ENCODE data around the gene RASD1. TPM values are rescaled to one million over a fixed set of nuclear protein-coding genes. Genes with fewer than 3 reads are reported as not detected.

RASD1 gene
- total and polyA plus RNA-seq, 7 experiments from 2014 or later: 0.35 to 2.5 (median 1.0) TPM; not detected in 2

- DNase-seq: no peak
- Mint-ChIP-seq H3K36me3 (peaks cover 3 to 12% (median 7%) of the 10 kb centered on the region in 5 donors), H3K27ac (no peak overlapping the region), H3K4me1 (peaks cover 12 to 23% (median 14%) of the 10 kb centered on the region in 7 donors), H3K4me3 (peak overlapping the region in 2 of 10 donors; percentile 33 to 45), H3K9me3 (peaks cover 0 to 1% (median 0%) of the 10 kb centered on the region in 11 donors), H3K27me3 (peaks cover 4 to 24% (median 6%) of the 10 kb centered on the region in 5 donors)
- intact Hi-C loops (cut with micrococcal nuclease): loop anchor here in 1 of 2 donors (10.0 kb wide), 1 partner anchor 71 kb away; no protein-coding TSS in a partner anchor
- Histone ChIP-seq H3K9me3 (ENCODE audit: control insufficient read depth in 2 of 3, low read length in 3 of 3) (no peaks in the 10 kb centered on the region), H3K27me3 (ENCODE audit: control insufficient read depth in 2 of 2, insufficient read depth in 2 of 2, low read length in 2 of 2) (no peaks in the 10 kb centered on the region), H3K4me3 (ENCODE audit: low read length) (no peak overlapping the region), H3K4me1 (ENCODE audit: control insufficient read depth in 2 of 2, insufficient read depth in 2 of 2, low read length in 2 of 2) (peaks cover 3 to 11% of the 10 kb centered on the region in 2 donors), H3K27ac (ENCODE audit: low read depth, low read length) (no peak overlapping the region), H3K36me3 (ENCODE audit: control insufficient read depth in 2 of 3, insufficient read depth in 3 of 3, low read length in 3 of 3) (peaks cover 0 to 18% (median 0%) of the 10 kb centered on the region in 3 experiments)
- ChIA-PET POLR2A (no interaction called here), CTCF (no interaction called here)
- no peak for ATAC-seq
These were observed 2.8 kb downstream of the RASD1 start for GRCh38 chr17:17493249-17493985.

- ChIA-PET POLR2A (no interaction called here), CTCF (no interaction called here)
- peak overlapping the region in 1 of 9 donors; percentile 16 for H3K27ac Mint-ChIP-seq
- H3K36me3 Mint-ChIP-seq: peaks cover 7 to 19% (median 9%) of the 10 kb centered on the region in 5 donors
- H3K27me3 Mint-ChIP-seq: peaks cover 4 to 24% (median 6%) of the 10 kb centered on the region in 5 donors
- ATAC-seq: no peak
- H3K9me3 Mint-ChIP-seq: peaks cover 0 to 1% (median 0%) of the 10 kb centered on the region in 11 donors
- H3K27ac ChIP-seq (ENCODE audit: low read depth, low read length): no peak overlapping the region
- H3K9me3 ChIP-seq (ENCODE audit: control insufficient read depth in 2 of 3, low read length in 3 of 3): no peaks in the 10 kb centered on the region
- H3K36me3 ChIP-seq (ENCODE audit: control insufficient read depth in 2 of 3, insufficient read depth in 3 of 3, low read length in 3 of 3): peaks cover 0 to 26% (median 0%) of the 10 kb centered on the region in 3 experiments
- no peak for DNase-seq
- no peak overlapping the region for H3K4me3 Mint-ChIP-seq
- peaks cover 13 to 23% (median 16%) of the 10 kb centered on the region in 7 donors for H3K4me1 Mint-ChIP-seq
- no peaks in the 10 kb centered on the region for H3K27me3 ChIP-seq (ENCODE audit: control insufficient read depth in 2 of 2, insufficient read depth in 2 of 2, low read length in 2 of 2)
- H3K4me3 ChIP-seq (ENCODE audit: low read length): no peak overlapping the region
- intact Hi-C loops (cut with micrococcal nuclease): loop anchor here in 1 of 2 donors (10.0 kb wide), 1 partner anchor 72 kb away; no protein-coding TSS in a partner anchor
- H3K4me1 ChIP-seq (ENCODE audit: control insufficient read depth in 2 of 2, insufficient read depth in 2 of 2, low read length in 2 of 2): peaks cover 3 to 11% of the 10 kb centered on the region in 2 donors
These were observed 3.6 kb downstream of the RASD1 start for GRCh38 chr17:17492571-17492970.

- Histone ChIP-seq H3K9me3 (ENCODE audit: control insufficient read depth in 2 of 3, low read length in 3 of 3) (no peaks in the 10 kb centered on the region), H3K4me3 (ENCODE audit: low read length) (no peak overlapping the region), H3K27me3 (ENCODE audit: control insufficient read depth in 2 of 2, insufficient read depth in 2 of 2, low read length in 2 of 2) (no peaks in the 10 kb centered on the region), H3K27ac (ENCODE audit: low read depth, low read length) (no peak overlapping the region), H3K36me3 (ENCODE audit: control insufficient read depth in 2 of 3, insufficient read depth in 3 of 3, low read length in 3 of 3) (peaks cover 0 to 29% (median 0%) of the 10 kb centered on the region in 3 experiments), H3K4me1 (ENCODE audit: control insufficient read depth in 2 of 2, insufficient read depth in 2 of 2, low read length in 2 of 2) (peaks cover 0 to 8% of the 10 kb centered on the region in 2 donors)
- peaks cover 9 to 24% (median 13%) of the 10 kb centered on the region in 5 donors for H3K36me3 Mint-ChIP-seq
- H3K9me3 Mint-ChIP-seq: peaks cover 0 to 1% (median 0%) of the 10 kb centered on the region in 11 donors
- ATAC-seq (no peak), DNase-seq (no peak)
- ChIA-PET POLR2A (no interaction called here), CTCF (no interaction called here)
- no peak overlapping the region for H3K27ac Mint-ChIP-seq
- intact Hi-C loops (cut with micrococcal nuclease): loop anchor here in 1 of 2 donors (10.0 kb wide), 1 partner anchor 73 kb away; no protein-coding TSS in a partner anchor
- H3K4me3 Mint-ChIP-seq: no peak overlapping the region
- peaks cover 14 to 28% (median 18%) of the 10 kb centered on the region in 7 donors for H3K4me1 Mint-ChIP-seq
- H3K27me3 Mint-ChIP-seq: peaks cover 4 to 22% (median 6%) of the 10 kb centered on the region in 5 donors
These were observed 4.1 kb downstream of the RASD1 start for GRCh38 chr17:17492085-17492484.

- POLR2A ChIA-PET: no interaction called here
These were observed 4.6 kb downstream of the RASD1 start for GRCh38 chr17:17491546-17491988.

GRCh38 chr17:17491031-17491471, 5.1 kb downstream of the RASD1 start:
- no peak for DNase-seq
- Mint-ChIP-seq H3K27me3 (peaks cover 4 to 22% (median 6%) of the 10 kb centered on the region in 5 donors), H3K4me3 (no peak overlapping the region), H3K27ac (no peak overlapping the region), H3K36me3 (peaks cover 13 to 28% (median 14%) of the 10 kb centered on the region in 5 donors), H3K9me3 (peaks cover 0 to 1% (median 0%) of the 10 kb centered on the region in 11 donors), H3K4me1 (peaks cover 17 to 32% (median 19%) of the 10 kb centered on the region in 7 donors)
- H3K27me3 ChIP-seq (ENCODE audit: control insufficient read depth in 2 of 2, insufficient read depth in 2 of 2, low read length in 2 of 2): no peaks in the 10 kb centered on the region
- H3K36me3 ChIP-seq (ENCODE audit: control insufficient read depth in 2 of 3, insufficient read depth in 3 of 3, low read length in 3 of 3): peaks cover 0 to 29% (median 0%) of the 10 kb centered on the region in 3 experiments
- no peak overlapping the region for H3K27ac ChIP-seq (ENCODE audit: low read depth, low read length)
- H3K4me3 ChIP-seq (ENCODE audit: low read length): no peak overlapping the region
- CTCF ChIA-PET: interaction anchor here (0.9 to 1.1 kb wide), 2 partner anchors 136 to 151 kb away, joined by 3 read pairs; no protein-coding TSS in a partner anchor
- POLR2A ChIA-PET: no interaction called here
- H3K9me3 ChIP-seq (ENCODE audit: control insufficient read depth in 2 of 3, low read length in 3 of 3): no peaks in the 10 kb centered on the region
- peaks cover 0 to 5% of the 10 kb centered on the region in 2 donors for H3K4me1 ChIP-seq (ENCODE audit: control insufficient read depth in 2 of 2, insufficient read depth in 2 of 2, low read length in 2 of 2)
- no peak for ATAC-seq
- intact Hi-C loops (cut with micrococcal nuclease): loop anchor here in 1 of 2 donors (10.0 kb wide), 1 partner anchor 74 kb away; no protein-coding TSS in a partner anchor

More at GRCh38 chr17:17491546-17491988, 4.6 kb downstream of the RASD1 start:
- CTCF ChIA-PET: interaction anchor here (1.1 kb wide), 1 partner anchor 137 kb away, joined by 3 read pairs; no protein-coding TSS in a partner anchor
- no peak for ATAC-seq
- H3K4me1 ChIP-seq (ENCODE audit: control insufficient read depth in 2 of 2, insufficient read depth in 2 of 2, low read length in 2 of 2): peaks cover 0 to 5% of the 10 kb centered on the region in 2 donors
- no peak overlapping the region for H3K4me3 Mint-ChIP-seq
- H3K27me3 Mint-ChIP-seq: peaks cover 4 to 22% (median 6%) of the 10 kb centered on the region in 5 donors
- no peak overlapping the region for H3K27ac ChIP-seq (ENCODE audit: low read depth, low read length)
- H3K4me1 Mint-ChIP-seq: peaks cover 17 to 32% (median 19%) of the 10 kb centered on the region in 7 donors
- DNase-seq: no peak
- H3K9me3 Mint-ChIP-seq: peaks cover 0 to 1% (median 0%) of the 10 kb centered on the region in 11 donors
- H3K36me3 ChIP-seq (ENCODE audit: control insufficient read depth in 2 of 3, insufficient read depth in 3 of 3, low read length in 3 of 3): peaks cover 0 to 29% (median 0%) of the 10 kb centered on the region in 3 experiments
- H3K9me3 ChIP-seq (ENCODE audit: control insufficient read depth in 2 of 3, low read length in 3 of 3): no peaks in the 10 kb centered on the region
- H3K27me3 ChIP-seq (ENCODE audit: control insufficient read depth in 2 of 2, insufficient read depth in 2 of 2, low read length in 2 of 2): no peaks in the 10 kb centered on the region
- no peak overlapping the region for H3K27ac Mint-ChIP-seq
- intact Hi-C loops (cut with micrococcal nuclease): loop anchor here in 1 of 2 donors (10.0 kb wide), 1 partner anchor 73 kb away; no protein-coding TSS in a partner anchor
- peaks cover 13 to 28% (median 14%) of the 10 kb centered on the region in 5 donors for H3K36me3 Mint-ChIP-seq
- H3K4me3 ChIP-seq (ENCODE audit: low read length): no peak overlapping the region

- Mint-ChIP-seq H3K27me3 (no peaks in the 10 kb centered on the region), H3K27ac (no peak overlapping the region), H3K4me3 (no peak overlapping the region), H3K36me3 (peaks cover 14 to 38% (median 21%) of the 10 kb centered on the region in 5 donors), H3K4me1 (peaks cover 16 to 38% (median 23%) of the 10 kb centered on the region in 7 donors), H3K9me3 (no peaks in the 10 kb centered on the region)
- Histone ChIP-seq H3K4me3 (ENCODE audit: low read length) (no peak overlapping the region), H3K27ac (ENCODE audit: low read depth, low read length) (no peak overlapping the region), H3K36me3 (ENCODE audit: control insufficient read depth in 2 of 3, insufficient read depth in 3 of 3, low read length in 3 of 3) (peaks cover 0 to 42% (median 0%) of the 10 kb centered on the region in 3 experiments), H3K9me3 (ENCODE audit: control insufficient read depth in 2 of 3, low read length in 3 of 3) (no peaks in the 10 kb centered on the region), H3K27me3 (ENCODE audit: control insufficient read depth in 2 of 2, insufficient read depth in 2 of 2, low read length in 2 of 2) (no peaks in the 10 kb centered on the region), H3K4me1 (ENCODE audit: control insufficient read depth in 2 of 2, insufficient read depth in 2 of 2, low read length in 2 of 2) (no peaks in the 10 kb centered on the region)
- DNase-seq (no peak), ATAC-seq (no peak)
- intact Hi-C loops (cut with micrococcal nuclease): no loop called here
- CTCF ChIA-PET: no interaction called here
- POLR2A ChIA-PET: no interaction called here
These were observed 8.2 kb downstream of the RASD1 start for GRCh38 chr17:17487998-17488397.

Measured in naive thymus-derived CD4-positive, alpha-beta T cell (primary cell).